GM12872 (cell line): ENCODE data around the gene SLC35C1.

Experiments
- TF ChIP-seq, protein P1 (sequence below): IDR thresholded peaks from 3 replicates; pipeline ENCODE4 v1.5.1; 2011; ENCODE audit warnings: low read depth, mild to moderate bottlenecking, low read length, moderate library complexity; ENCODE audit not compliant: insufficient read depth

The SLC35C1 gene

DNA sequence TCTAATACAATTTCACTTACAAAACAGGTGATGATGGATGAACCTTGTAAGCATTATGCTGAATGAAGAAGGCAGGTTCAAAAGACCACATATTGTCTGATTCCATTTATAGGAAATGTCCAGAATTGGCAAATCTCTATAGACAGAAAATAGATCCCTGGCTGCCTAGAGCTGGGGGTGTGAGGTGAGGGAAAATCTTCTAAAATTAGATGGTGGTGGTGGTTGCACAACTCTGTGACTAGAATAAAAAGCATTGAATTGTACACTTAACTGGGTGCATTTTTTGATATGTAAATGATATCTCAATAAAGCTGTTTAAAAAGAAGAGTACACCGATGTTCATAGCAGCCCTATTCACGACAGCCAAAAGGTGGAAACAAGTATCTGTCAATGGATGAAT lies 25.6 kb downstream of the SLC35C1 start:
- TF ChIP-seq, protein P1, sequence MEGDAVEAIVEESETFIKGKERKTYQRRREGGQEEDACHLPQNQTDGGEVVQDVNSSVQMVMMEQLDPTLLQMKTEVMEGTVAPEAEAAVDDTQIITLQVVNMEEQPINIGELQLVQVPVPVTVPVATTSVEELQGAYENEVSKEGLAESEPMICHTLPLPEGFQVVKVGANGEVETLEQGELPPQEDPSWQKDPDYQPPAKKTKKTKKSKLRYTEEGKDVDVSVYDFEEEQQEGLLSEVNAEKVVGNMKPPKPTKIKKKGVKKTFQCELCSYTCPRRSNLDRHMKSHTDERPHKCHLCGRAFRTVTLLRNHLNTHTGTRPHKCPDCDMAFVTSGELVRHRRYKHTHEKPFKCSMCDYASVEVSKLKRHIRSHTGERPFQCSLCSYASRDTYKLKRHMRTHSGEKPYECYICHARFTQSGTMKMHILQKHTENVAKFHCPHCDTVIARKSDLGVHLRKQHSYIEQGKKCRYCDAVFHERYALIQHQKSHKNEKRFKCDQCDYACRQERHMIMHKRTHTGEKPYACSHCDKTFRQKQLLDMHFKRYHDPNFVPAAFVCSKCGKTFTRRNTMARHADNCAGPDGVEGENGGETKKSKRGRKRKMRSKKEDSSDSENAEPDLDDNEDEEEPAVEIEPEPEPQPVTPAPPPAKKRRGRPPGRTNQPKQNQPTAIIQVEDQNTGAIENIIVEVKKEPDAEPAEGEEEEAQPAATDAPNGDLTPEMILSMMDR, result no peak

DNA sequence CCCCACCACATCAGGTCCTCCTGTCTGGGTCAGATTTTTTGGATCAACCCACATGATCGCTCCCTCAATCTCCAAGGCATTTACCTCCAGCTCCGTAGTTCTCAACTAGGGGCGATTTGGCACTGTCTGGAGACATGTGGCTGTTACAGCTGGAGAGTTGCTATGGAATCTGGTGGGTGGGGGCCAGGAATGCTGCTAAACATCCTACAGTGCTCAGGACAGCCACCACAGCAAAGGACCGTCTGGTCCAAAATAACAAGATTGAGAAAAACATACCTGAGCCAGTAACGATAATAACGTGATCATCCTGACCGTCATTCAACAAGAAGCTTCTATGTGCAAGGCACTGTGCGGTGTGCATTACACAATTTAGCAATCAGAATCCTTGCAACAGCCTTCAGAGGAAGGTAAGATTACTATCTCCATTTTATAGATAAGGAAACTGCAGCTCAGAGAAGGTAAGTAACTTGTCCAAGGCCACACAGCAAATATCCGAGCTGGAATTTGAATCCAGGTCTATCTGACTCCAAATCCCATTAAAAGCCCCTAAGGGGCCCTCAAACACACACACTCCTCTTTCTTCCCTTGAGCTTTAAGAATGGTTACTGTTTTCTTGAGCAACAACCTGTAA lies 28.0 kb downstream of the SLC35C1 start:
- TF ChIP-seq, protein P1, result no peak

DNA sequence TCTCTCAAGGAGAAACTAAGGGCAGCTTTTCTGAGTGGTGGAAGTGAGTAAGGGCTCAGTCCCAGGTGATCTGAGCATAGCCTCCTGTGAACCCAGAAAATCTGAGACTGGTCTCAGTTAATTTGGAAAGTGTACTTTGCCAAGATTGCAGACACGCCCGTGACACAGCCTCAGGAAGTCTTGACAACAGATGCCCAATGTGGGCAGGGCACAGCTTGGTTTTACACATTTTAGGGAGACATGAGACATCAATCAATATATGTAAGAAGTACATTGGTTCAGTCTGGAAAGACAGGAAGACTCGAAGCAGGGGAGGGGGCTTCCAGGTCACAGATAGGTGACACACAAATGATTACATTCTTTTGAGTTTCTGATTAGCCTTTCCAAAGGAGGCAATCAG lies 28.8 kb downstream of the SLC35C1 start:
- TF ChIP-seq, protein P1, result no peak

DNA sequence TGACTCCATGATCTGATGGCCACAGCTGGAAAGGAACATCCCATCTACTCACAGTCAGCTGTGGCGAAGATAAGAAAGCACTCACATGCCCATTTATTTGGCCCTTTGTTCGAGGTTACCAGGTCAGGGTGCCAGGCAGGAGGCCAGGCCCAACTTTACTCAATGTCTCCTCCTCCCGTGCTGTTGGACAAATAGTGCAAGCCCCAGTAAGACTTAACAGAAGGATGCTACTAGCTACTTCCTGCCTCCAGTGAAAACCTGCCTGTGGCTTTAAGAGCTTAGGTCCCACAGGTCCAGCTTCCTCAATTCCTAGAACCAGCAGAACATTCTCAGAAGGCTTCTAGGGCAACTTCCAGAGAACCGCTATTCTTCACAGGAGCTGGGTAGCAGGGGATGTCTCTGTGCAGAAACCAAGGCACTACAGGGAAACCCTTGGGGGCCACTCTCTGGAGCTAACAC lies 29.4 kb downstream of the SLC35C1 start:
- TF ChIP-seq, protein P1, result no peak

DNA sequence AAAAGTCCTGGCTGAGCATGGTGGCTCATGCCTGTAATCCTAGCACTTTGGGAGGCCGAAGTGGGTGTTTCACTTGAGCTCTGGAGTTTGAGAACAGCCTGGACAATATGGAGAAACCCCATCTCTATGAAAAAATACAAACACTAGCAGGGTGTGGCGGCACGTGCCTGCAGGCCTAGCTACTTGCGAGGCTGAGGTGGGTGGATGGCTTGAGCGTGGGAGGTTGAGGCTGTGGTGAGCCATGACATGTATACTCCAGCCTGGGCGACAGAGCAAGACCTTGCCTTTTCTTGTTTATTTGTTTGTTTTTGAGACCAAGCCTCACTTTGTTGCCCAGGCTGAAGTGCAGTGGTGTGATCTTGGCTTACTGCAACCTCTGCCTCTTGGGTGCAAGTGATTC lies 34.3 kb downstream of the SLC35C1 start:
- TF ChIP-seq, protein P1, result no peak

DNA sequence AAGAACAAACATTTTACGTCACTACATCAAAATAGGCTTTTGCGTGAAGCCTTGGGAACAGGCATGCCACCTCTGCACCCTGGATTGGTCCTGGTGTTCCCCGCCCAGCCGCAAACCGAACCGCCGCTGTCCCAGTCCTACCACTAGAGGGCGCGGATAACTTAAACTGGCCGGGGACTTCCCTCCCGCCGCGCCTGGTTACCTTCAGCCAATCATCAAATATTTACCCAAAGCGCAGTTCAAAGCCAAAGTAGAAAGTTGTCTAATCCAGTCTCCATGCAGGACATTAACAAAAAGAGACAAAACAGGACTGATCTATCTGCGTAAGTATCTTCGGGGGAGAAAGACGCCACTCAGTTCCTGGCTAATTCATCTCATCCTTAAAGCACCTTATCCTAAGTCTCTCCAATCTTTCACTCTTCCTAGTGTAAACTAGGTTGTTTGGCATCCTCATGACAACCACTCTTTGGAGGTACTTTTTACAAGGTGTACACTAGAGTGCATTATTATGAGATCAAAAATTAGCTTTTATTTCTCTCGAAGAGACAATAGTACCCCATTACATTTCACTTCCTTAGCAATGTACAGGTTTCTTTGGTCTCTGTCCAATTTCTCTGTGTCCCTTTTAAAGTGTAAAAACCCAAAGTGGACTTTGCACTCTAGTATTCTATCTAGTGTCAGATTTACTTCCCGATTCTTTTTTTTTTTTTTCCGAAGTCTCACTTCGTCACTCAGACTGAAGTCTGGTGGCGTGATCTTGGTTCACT lies 38.4 kb downstream of the SLC35C1 start:
- TF ChIP-seq, protein P1, result peak; percentile 93

DNA sequence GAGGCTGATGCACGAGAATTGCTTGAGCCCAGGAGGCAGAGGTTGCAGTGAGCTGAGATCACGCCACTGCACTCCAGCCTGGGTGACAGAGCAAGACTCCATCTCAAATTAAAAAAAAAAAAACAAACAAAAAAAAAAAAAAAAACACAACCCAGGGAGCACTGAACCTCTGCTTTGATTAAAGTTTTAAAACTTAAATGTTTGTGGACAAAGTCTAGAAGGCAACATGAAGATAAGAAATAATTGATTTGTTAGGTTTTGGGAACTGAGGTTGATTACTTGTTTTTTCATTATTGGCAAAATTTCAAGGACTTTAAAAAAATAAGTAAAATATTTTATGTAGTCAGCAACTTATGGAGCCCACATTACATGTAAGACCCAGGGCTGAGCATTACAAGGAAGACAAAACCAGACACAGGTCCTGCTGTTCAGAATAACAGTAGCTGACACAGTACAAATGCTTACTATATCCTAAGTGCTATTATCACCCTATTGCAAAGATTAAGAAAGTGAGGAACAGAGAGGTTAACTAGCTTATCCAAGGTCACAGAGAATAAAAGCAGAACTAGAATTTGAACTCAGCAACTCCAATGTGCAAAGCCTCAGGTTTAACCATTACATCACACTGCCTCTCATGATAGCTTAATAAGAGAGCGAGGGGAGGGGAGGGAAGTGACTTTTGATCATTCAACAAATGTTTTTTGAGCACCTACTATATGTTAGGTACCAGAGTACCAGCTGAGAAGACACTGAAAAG lies 40.1 kb downstream of the SLC35C1 start:
- TF ChIP-seq, protein P1, result no peak
